ENCODE results near the gene CD38.
"Not testable (repeated sequence)": the region's sequence is repeated elsewhere in the genome, so short reads cannot be mapped to it uniquely, and the experiment has no call there.

Gene CD38

DNA sequence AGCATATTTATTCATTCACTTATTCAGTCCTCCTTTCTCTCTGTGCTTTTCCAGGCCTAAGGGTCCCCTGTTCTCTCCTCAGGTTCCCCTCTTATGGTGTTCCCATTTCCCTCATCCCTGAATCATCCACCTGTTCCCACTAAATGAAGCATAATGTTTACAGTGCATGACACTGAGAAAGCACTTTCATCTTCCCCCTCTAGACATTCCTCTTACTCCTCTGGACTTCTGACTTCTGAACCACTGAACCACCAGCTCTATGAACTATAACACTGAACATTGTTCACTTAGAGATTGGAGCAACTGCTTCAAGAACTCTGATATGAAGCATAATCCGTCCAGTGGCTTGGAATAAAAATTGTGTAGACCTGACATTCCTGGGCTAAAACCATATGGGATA is 59.5 kb downstream of the CD38 start:
- no peak for DNase-seq (ENCODE audit: low read depth)
- H3K4me3 ChIP-seq (ENCODE audit: low read depth, low read length), result no peak overlapping the region
- TF ChIP-seq, protein P1, sequence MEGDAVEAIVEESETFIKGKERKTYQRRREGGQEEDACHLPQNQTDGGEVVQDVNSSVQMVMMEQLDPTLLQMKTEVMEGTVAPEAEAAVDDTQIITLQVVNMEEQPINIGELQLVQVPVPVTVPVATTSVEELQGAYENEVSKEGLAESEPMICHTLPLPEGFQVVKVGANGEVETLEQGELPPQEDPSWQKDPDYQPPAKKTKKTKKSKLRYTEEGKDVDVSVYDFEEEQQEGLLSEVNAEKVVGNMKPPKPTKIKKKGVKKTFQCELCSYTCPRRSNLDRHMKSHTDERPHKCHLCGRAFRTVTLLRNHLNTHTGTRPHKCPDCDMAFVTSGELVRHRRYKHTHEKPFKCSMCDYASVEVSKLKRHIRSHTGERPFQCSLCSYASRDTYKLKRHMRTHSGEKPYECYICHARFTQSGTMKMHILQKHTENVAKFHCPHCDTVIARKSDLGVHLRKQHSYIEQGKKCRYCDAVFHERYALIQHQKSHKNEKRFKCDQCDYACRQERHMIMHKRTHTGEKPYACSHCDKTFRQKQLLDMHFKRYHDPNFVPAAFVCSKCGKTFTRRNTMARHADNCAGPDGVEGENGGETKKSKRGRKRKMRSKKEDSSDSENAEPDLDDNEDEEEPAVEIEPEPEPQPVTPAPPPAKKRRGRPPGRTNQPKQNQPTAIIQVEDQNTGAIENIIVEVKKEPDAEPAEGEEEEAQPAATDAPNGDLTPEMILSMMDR (IDR thresholded peaks at IDR 0.05; ENCODE audit: low read depth, low read length, missing control alignments), result no peak

DNA sequence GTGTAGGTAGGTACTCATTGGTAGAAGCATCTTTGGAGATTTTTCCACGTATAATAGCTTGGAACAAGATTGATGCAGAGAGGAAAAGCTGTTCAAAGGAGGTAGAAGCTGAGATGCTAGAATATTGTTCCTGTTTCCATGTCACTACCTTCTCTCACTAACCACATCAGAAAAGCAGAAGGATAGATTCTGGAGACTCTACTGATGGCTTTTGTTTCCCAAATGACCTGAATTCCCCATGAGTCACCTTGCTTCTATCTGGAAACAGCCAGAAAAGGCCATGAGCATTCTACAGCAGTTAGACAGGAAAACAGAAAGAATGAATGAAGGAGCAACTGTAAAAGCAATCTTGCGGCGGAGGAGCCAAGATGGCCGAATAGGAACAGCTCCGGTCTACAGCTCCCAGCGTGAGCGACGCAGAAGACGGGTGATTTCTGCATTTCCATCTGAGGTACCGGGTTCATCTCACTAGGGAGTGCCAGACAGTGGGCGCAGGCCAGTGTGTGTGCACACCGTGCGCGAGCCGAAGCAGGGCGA is 63.1 kb downstream of the CD38 start:
- not testable (repeated sequence) for H3K4me3 ChIP-seq (ENCODE audit: low read depth, low read length); DNase-seq (ENCODE audit: low read depth)

DNA sequence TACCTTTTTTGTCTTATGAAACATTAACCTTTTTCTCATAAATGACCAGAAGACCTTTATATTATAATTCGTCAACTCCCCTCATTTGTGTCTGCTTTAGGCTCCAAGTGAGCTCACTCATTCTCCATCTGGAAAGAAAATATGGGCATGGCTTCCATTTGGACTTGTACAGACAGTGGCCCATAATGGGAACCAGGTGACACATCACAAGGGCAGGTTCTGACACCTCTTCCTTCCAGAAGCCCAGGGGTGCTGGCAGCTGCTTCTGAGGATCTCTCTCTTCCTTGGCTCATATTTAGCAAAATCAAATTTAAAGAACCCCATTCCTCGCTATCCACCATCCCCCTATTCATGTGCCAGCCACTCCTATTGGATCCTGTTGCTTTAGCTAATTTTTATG is 69.6 kb downstream of the CD38 start:
- DNase-seq (ENCODE audit: low read depth), result no peak

DNA sequence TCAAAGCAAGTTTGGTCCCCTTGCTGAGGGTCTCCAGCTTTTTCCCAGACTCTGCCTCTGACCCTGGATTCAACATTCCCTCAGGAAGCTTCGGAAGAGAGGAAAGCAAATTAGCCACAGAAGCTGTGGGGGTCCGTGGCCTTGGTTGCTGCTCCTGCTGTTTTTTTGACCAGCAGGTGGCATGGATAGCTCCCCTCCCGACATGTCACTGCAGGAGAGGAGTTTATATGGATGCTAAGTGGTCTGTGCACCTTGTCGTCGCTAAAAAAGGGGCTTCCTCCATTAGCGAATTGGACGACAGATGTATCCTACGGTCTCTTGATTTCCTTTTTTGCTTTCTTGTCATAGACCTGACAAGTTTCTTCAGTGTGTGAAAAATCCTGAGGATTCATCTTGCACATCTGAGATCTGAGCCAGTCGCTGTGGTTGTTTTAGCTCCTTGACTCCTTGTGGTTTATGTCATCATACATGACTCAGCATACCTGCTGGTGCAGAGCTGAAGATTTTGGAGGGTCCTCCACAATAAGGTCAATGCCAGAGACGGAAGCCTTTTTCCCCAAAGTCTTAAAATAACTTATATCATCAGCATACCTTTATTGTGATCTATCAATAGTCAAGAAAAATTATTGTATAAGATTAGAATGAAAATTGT is 70.2 kb downstream of the CD38 start:
- no peak for DNase-seq (ENCODE audit: low read depth)
- TF ChIP-seq, protein P1 (IDR thresholded peaks at IDR 0.05; ENCODE audit: low read depth, low read length, missing control alignments), result no peak
- no peak overlapping the region for H3K4me3 ChIP-seq (ENCODE audit: low read depth, low read length)

More for the DNA sequence above, 69.6 kb downstream of the CD38 start:
- H3K4me3 ChIP-seq (ENCODE audit: low read depth, low read length), result no peak overlapping the region
- TF ChIP-seq, protein P1 (IDR thresholded peaks at IDR 0.05; ENCODE audit: low read depth, low read length, missing control alignments), result no peak

DNA sequence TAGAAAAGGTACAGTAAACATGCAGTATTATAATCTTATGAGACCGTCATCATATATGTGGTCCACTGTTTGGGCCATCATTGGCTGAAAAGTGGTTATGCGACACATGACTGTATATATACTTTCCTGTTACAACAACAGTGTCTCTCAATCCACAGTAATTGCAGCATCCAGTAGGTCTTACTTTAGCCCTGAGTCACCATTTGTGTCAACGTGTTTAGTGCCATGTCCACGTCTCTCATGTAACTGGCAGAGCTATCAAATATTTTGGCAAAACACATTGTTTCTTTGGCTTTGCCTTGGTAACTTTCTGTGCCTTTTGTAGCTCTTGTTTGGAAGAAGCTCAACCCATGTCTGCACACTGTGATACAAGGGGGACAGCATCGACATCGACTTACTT is 73.8 kb downstream of the CD38 start:
- no peak overlapping the region for H3K4me3 ChIP-seq (ENCODE audit: low read depth, low read length)
- TF ChIP-seq, protein P1 (IDR thresholded peaks at IDR 0.05; ENCODE audit: low read depth, low read length, missing control alignments), result no peak
- no peak for DNase-seq (ENCODE audit: low read depth)

DNA sequence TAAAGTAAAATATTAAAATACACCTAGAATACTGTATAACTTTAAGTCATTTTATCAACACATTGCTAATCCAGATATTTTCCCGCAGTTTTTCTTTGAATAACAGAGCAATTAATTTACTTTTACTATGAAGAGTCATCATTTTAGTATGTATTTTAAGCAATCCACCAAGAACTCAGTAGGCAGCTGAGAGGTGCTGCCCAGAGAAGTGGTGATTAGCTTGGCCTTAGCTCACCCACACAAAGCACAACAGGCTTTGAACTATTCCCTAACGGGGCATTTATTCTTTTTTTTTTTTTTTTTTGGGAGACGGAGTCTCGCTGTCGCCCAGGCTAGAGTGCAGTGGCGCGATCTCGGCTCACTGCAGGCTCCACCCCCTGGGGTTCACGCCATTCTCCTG is 74.4 kb downstream of the CD38 start:
- TF ChIP-seq, protein P1 (IDR thresholded peaks at IDR 0.05; ENCODE audit: low read depth, low read length, missing control alignments), result no peak
- no peak for DNase-seq (ENCODE audit: low read depth)
- no peak overlapping the region for H3K4me3 ChIP-seq (ENCODE audit: low read depth, low read length)

DNA sequence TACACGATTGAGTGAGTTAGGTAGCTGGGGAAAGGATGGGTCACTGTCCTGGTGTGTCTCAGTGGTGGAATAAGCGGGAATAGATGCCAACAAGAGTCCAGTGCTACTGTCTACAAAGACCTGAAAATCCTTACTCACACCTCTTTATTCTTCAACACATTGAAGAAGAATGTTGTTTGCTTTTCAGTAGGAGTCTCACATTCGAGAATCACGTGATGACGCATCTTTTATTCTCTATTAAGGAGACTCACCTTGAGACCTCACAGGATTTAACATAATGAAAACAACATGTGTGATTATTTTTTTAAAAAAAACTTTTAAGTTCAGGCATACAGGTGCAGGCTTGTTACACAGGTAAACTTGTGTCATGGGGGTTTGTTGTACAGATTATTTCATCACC is 75.2 kb downstream of the CD38 start:
- no peak for DNase-seq (ENCODE audit: low read depth)
- H3K4me3 ChIP-seq (ENCODE audit: low read depth, low read length), result no peak overlapping the region
- TF ChIP-seq, protein P1 (IDR thresholded peaks at IDR 0.05; ENCODE audit: low read depth, low read length, missing control alignments), result no peak
